CD4-positive, alpha-beta T cell treated with Interferon gamma for 1 hour (primary cell): ENCODE results near the gene PRIMA1.

Experiments used
- DNase-seq: peaks from one replicate; pipeline ENCODE4 v3.0.0-alpha.2; 2020

Gene PRIMA1

DNA sequence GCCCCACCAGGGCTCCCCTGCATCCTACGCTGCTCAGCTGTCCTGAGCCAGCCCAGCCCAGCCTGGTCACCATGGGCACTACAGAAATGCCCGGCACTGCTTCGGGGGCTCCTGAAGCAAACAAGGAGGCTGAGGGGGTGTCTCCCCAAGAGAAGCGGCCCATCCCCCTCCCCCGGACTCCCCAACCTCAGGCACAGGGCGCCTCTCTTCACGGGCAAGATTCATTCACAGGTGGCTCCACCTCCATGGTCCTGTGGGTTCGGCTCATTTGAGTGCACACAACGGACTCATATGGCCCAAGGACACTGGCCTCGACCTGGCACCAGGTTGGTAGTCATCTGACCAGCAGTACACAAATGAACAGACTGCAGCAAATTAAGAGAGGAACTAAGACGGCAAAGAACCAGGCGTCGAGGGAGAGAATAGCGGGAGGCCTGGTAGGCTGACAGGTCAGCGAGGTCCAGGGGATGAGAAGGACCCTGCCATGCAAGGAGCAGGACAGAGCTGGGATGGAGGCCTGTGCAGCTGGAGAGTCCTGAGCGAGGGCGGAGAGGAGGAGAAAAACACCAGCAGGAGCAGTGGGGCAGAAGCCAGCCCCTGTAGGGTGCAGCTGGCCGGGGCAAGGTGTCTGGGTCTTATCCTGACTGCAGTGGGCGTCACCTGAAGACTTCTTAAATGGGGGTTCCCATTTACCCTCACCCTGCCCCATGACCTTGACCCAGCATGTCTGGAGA lies 60.2 kb downstream of the PRIMA1 start:
- no peak for DNase-seq

DNA sequence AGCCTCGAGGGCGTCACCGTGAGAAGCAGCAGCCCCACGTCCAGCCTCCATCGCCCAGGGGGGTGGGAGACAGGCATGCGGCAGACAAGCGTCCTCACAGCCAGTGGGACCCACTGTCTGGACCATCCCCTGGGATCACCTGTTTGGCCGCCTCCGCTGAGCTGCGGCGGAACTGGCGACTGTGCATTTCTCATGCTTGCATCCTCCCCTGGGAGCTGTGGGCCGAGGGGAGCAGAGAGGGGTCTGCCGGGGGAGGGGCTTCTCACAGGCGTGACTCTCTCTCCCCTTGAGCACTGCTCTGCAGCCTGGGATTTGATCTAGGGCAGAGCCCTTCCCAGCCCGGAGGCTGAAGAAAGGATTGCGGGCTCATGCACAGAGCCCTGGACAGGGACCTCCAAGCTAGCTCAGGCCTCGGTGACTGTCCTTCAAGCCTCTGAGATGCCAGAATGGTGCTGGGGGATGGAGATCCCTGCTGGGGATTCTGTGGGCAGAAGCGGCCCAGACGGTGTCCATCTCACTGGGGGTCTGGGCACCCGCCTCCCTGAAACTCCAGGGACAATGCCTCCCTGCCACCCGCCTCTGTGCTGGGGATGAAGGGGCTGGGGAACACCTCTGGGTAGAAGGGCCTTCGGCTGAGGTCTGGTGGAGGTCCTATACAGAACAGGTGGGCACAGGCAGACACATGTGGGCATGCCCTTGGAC lies 61.1 kb downstream of the PRIMA1 start:
- no peak for DNase-seq

DNA sequence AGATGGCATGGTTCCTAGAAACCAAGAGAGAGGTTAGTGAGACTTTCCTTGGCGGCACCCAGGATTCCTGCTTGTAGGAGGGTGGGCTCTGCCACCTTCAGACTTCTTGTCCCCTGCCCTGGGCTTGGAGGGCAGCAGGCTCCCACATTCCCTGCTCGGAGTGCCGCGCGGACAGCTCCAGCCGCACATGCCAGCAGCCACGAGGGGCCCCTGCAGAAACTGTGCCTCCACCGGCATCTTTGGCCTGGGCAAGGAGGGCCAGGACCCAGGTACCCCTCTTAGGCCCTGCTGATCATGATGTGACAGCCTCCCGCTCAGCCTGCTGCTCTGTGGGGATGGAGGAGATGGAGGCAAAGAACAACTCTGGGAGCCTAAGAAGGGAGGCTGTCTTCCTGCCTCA lies 62.3 kb downstream of the PRIMA1 start:
- no peak for DNase-seq

DNA sequence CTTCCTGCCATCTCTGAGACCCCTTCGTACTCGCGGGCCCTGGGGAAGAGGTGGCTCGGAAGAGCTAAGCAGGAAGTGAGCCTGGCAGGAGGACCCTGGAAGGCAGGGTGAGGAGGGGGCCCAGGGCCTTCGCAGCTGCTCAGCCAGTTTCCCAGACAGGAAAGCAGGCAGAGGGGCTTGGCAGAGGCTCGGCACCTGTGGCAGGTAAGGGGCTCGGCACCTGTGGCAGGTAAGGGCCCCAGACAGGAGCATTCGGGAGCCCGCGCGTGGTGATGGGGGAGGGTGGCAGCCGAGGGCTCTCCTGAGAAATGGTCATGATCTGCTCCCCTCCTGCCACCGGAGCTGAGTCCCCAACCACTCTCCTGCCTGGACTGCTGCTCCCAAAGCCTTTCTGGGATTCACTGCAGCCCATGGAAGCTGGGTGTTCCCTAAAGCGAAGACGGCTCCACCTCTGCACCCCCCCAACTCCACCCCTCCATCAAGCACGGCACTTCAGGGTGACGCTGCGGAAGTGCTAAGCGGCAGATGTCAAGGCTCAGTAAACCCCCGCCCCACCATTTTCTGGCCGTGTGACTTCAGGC lies 63.2 kb downstream of the PRIMA1 start:
- DNase-seq, result no peak

DNA sequence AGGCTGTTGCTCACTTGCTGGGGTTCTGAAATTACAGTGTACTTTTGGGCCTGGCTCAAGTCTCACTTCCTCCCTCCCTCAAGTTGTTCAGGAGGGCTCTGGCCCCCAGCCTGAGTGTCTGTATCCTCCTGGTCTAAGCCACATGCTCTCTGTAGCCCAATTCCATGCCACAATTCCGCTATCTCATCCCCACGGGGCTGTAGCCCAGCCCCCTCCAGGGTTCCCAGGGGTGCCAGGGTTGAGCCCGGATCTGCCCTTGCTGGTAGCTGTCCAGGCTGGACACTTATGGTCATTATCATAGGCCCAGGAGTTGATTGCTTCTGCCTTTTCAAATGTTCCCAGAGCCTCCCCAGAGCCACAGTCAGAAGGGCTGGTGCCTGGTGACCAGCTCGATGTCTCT lies 65.3 kb downstream of the PRIMA1 start:
- DNase-seq, result no peak

DNA sequence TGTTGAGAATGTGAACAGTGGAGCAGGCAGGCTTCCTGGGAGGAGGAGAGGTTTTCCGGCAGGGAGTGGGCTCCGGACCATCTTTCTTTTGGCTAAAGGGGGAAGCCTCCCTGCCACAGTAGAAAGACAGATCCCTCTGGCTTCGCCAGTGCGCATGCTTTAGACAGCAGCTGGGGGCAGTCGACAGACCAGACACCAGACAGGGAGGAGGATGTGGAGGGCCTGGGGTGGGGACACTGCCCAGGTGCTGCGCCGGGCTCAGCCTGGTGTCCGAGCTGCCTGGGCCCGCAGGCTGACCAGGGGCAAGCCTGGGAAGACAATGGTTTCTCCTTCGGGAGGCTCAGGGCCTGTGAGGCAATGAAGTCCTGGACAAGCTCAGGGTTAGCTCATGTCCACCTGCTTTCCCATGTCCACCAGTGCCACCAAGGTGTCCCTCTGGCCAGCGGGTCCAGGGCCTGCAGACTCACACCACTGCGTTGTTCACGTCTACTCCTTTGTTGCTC lies 67.3 kb downstream of the PRIMA1 start:
- no peak for DNase-seq

DNA sequence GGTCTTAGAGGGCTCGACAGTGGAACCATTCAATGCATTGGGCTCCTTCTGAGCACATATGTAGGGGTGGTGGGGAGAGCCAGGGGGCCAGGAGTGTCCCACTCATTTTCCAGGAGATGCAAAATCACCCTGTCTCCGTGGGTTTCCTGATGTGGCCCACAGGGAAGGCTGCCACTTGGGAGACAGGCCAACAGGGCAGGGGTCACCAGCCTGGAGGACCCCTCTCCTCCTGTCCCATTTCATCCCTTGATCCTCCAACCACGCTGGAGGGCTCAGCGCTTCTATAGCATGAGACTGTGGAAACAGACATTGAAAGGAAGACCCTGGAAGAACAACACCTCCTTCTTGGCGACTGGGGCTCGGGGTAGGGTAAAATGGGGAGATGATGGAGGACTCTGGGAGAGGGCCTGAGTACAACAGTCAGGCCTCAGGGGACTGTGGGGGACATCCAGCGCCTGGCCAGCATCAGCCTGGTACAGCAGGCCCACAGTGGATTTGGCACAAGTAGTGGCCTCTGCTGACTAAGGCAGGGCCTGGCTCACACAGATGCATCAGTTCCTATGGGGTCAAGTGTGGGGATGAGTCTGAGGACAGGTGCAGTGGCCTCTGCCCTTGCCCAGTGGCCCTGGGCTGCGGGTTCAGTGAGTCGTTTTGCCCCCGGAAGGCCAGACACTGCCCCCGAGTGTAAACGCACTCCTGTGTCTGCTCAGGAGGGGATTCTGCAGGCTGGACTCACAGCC lies 68.0 kb downstream of the PRIMA1 start:
- DNase-seq, result no peak

DNA sequence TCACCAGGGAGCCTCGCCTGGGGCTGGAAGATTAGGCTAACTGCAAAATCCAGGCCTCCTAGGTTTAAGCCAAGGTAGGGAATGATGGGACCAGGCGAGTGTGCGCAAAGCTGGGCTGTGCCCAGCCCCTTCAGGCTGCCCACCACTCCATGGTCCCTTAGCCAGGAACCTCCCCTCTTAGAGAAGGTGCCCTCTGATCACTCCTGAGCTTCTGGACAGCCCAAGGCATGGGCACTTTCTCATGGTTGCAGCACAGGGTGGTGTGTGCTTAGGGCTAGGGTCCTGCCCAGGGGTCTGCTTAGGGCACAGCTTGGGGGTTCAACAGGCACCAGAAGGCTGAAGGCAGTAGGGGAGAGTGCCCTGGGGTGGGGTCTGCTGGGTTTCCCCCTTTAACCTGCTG lies 69.0 kb downstream of the PRIMA1 start:
- no peak for DNase-seq

DNA sequence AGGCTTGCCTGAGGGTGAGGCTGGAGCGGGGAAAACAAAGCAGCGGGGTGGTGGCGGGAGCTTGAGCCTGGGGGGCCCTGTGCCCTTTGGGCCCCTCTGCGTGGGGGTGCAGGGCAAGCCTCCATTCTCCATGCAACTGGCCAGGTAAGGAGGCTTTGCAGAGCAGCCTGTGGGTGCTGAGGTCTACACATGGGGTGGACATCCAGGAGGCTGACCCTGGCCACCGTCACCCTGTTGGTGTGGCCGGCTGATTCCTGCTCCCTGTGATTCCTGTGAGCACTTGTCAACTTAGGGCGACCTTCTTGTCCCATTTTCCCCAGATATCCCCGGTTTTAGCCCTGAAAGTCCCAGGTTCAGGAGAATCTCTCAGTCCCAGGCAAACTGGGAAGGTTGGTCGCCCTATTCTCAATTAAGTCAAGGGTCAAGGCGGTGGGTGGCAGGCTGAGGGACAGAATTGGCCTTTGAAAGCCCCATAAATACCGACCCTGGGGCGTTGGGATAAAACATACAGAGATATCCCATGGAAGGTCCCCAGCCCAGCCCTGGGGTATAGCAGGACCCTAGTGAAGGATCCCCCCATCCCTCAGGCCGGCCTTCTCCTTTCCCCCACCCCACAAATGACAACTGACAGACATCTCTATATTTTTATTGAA lies 70.5 kb downstream of the PRIMA1 start:
- DNase-seq, result no peak

DNA sequence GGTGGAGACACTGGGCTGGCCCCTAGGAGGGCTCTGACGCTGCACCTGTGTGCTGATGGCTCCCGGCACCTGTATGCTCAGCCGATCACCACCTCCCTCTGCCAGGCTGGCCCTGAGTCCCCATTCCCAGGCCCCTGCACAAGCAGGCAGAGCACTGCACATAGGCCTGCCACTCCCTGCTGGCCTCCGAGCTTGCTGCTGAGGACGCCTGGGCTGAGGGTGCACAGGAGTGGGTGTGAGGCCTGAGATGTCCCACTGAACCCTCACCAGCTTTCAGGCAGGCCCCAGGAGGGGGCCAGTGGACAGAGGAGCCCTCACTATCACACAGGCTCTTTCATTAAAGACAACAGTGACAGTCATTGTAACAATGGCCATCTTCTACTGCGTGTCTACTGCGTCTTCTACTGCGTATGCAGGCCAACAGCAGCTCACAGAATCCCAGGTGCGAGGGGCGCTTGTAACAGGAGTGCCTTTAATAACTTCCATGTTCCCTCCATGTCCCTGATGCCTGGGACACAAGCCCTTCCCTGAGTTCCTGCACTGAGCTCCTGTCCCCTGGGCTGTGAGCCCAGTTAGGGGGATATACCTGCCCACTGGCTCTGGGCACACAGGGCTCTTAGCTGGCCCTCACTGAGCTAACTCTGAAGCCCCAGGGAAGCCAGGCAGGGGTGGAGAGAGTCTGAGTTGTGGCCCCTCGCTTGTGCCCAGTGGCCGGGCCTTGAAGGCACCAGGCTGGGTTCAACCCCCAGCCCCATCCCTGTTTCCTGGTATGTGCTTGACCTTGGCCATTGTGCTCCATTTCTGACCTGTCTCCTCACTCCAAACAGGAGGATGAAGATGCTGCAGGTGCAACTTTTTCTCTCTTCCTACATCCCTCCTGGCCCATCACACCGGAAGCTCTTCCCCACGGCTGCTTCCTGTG lies 71.3 kb downstream of the PRIMA1 start:
- no peak for DNase-seq

DNA sequence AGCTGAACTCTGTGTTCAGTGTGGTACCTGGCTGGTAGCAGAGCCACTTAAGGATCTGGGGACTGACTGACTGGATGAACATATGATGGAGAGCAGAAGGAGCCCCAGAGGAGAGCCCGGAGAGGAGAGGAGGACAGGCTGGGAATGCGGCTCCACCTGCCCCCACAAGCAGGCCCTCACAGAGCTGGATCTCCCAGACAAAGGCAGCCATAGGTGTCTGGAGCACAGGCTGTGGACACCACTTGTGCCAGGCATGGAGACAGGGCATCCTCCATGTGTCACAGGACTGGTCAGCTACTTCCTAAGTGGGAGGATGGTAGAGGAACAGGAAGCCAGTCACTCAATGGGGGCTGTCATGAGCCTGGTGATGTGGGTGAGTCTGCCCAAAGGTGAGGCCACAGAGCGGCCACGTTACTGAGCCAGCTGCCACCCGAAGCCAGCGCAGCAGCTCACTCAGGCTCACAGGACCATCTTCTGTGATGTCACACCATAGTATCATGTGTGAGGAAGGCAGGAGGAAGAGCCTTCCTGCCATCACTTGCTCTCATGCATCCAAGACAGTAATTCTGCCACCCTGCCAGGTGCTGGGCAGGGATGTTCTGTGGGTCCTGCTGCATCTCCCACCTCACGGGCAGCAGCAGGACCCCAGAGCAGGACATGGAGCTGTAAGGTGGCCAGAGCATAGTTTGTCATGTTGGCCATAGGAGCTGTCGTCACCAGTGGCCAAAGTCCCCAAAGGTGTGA lies 72.1 kb downstream of the PRIMA1 start:
- no peak for DNase-seq

DNA sequence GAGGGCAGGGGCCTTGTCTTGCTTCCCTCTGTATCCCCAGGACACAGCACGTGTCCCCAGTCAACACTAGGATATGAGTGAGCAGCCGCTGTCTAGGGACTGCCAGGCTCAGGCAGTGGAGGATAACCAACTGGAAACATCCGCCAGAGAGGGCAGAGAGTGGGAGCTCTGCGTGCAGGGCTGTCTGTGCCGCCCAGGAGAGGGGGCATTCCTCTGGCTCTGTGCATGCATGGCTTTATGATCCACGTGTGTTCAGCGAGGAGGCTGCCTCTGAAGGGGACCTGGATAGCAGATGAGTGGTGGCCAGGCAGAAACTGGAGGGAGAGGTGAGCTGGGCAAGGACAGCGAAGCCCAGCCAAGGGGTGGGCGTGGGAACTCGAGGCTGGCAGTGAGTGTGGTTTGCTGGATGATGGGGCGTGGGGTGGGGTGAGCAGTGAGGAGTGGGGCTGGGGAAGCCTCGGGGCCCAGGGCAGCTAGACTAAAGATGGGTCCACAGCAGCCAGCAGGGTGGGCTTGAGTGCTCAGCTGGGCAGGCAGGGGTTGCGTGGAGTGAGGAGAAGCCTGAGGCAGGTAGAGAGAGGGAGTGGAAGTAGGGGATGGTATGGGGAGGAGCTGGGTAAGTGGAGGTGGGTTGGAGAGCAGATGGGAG lies 72.9 kb downstream of the PRIMA1 start:
- no peak for DNase-seq

DNA sequence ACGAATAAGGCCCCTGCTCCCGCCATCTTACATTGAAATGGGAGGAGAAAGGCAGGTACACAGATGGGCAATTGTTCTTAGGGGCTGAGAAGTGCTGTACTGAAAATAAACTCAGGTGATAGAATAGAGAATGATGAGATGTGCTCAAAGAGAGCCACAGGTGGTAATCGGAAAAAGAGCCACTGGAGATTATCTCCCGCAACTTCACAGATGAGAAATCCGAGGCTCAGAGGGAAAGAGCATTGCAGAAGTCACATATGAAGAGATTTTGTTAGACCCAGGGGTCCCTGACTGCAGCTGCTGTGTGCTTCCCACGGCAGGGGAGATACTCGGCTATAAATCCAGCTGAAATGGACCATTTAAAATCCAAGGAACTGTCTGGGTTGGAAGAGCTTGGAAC lies 73.7 kb downstream of the PRIMA1 start:
- DNase-seq, result no peak

DNA sequence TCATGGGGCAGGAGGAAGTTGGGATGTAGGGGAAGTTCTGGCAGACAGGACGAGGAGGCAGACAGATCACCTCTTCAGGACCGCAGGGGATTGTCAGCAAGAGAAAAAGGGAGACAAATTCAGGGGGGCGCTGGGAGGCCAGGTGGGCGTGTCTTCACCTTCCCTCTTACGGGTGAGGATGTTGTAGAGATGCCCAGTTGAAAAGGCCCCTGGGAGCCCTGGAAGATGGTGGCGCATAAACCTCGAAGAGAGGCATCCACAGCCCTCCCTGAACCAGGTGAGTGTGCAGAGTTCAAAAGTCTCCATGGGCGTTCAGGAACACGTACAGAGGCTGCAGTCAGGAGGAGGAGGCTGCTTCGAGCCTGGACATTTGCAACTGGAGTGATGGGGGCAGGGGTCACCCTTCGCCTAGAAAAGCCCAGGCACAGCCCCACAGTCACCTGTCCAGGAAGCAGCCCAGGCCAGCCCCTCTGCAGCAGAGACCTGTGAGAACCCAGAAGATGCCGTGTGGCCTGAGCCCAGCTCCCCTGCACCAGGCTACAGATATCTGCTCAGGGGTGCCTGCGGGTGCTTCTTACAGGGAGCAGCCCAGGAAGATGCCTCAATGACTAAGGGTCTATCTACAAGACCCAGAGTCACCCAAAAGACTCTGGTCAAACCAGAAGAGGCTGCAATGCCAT lies 74.4 kb downstream of the PRIMA1 start:
- no peak for DNase-seq

DNA sequence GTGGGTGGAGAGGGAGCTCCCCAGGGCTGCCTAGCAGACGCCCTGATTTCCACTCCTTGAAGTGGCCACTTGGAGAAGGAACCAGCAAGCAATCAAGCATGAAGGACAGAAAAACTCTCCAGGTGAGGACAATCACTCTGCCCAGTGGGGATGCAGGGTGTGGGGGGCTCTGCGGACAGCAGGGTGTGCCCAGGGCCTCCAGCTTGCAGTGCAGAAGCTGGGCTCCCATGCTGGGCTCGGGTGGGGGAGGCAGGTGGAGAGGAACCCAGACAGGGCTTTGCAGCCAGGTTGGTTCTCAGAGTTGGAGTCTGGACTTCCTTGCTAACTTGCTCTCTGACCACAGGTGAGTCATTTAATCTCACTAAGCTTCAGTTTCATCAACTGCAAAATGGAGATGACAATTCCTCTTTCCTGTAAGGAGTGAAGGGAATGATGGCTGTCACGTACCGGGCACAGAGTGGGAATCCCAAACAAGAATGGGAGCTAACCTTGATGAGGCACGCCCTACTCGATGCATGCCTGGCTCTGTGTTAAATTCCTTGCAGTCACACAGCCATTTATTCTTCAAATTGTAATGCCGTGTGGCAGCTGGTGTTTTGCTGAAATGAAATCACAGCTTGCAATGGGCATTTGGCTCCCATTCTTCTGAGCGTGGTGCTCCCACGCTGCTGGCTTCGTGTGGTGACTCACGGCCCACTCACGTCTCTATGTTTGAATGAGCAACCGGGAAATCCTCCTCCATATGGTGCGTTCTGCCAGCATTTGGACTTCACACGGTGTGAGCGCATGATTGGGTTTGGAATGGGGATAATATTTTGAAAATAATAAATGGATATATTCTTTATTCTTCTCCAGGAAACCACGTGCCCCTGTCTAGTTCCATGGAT lies 75.2 kb downstream of the PRIMA1 start:
- DNase-seq, result no peak

DNA sequence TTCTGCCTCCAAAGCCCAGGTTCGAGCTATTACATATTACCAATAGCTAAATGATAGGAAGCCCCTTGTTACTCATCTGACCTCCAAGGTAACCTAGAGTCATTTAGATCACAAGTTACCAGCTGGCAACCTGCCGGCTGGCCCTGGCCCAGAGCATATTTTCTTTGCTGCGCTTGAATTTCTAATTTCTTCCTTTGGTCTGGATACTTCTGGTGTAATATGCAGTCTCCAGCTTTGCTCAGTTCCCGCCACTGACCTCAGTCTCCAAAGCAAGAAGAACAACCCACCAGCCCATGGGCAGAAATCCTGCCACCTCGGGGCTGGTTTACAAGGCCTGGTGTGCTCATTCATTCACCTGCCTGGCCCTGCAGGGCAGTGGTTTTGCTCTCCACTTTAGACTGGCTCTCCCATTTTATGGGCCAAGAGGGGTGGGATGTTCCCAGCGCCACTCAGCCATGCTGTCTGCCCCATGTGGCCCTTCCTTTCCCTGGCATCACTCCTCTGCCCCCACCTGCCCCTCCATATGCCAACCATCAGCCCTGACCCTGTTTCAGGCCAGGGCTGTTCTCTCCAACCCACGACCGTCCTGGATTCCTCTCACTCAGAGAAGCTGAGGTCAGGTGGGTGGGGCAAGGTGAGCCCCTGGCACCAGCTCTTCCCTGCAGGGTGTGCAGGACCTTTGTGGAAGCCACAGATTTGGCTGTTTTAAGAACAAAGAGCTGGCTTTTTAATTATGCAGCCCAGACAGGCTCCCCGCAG lies 76.0 kb downstream of the PRIMA1 start:
- DNase-seq, result no peak

DNA sequence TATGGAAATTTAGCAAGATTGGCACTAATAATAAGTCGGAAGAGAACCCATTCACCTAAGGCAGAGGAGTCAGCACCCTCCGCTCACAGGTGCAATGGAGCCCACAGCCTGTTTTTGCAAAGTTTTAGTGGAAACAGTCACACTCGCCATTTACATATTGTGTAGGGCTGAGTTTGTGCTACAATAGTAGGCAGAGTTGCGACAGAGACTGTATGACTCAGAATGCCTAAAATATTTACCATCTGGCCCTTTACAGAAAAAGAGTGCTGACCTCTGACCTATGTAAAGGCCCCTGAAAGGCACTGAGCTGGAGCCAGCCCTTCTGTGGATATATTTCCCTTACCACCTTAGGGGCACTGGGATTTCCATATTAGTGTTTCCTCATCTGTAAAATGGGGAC lies 79.0 kb downstream of the PRIMA1 start:
- DNase-seq, result no peak

DNA sequence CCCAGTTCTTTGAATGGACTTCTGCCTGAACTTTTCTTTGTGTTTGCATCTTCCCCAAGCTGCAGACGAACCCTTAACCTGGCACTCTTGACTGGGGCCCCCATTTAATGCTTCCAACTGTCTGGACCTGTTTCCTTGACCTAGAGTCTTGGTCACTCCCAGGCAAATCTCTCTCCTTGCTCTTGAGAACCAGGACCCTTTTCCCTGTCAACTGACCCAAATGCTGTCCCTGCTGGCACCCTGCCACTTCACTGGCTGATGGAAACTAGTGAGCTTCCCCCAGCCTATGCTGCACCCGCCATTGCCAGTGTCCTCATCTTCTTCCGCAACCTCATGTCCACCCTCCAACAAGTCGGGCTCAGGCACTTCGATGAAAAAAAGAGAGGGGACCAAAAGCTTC lies 79.5 kb downstream of the PRIMA1 start:
- DNase-seq, result no peak
